ENCODE data around the gene HPDL.

DNA sequence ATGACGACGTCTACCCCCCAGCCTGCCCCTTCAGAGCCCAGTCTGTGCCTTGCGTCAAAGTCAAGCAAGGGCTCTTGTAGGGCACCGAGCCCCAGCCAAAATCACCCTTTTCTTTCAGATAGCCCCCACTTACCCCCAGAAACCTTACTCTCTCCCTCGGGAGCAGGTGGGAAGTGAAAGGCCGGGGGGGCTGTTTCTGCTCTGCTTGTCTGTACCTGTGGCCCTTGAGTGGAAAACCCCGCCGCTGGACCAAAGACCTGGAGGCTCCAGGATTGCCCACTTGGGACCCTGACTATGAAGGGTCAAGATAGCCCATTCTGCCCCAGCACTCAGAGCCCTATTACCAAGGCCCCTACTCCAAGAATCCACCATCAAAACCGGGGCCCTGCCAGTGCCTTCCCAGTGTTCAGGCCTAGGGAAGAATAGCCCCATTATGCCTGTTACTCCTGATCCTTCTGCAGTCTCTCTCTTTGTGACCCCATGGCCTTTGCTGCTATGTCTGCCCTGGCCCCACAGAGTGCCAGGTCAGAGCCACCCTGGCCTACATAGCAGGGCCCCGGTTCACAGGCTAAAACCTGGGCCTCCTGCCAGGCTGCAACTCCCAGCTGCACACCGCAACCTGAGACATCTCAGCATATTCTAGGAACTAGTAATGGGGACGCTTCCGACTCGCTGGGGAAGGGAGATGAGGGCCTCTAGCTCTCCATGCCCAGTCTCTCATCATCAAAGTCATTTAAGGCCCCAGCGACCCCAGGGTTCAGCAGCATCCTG, 22.2 kb upstream of the HPDL start:
- TF ChIP-seq, protein P1, sequence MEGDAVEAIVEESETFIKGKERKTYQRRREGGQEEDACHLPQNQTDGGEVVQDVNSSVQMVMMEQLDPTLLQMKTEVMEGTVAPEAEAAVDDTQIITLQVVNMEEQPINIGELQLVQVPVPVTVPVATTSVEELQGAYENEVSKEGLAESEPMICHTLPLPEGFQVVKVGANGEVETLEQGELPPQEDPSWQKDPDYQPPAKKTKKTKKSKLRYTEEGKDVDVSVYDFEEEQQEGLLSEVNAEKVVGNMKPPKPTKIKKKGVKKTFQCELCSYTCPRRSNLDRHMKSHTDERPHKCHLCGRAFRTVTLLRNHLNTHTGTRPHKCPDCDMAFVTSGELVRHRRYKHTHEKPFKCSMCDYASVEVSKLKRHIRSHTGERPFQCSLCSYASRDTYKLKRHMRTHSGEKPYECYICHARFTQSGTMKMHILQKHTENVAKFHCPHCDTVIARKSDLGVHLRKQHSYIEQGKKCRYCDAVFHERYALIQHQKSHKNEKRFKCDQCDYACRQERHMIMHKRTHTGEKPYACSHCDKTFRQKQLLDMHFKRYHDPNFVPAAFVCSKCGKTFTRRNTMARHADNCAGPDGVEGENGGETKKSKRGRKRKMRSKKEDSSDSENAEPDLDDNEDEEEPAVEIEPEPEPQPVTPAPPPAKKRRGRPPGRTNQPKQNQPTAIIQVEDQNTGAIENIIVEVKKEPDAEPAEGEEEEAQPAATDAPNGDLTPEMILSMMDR (IDR thresholded peaks at IDR 0.05): no peak
- TF ChIP-seq EZH2phosphoT487 (IDR thresholded peaks at IDR 0.05) (no peak), EZH2 (IDR thresholded peaks at IDR 0.05) (no peak)

Data from neural progenitor cell (in vitro differentiated cells).